Left lung (tissue), 14 donors: ENCODE results near the gene MUC15. TPM values are rescaled to one million over a fixed set of nuclear protein-coding genes. Genes with fewer than 3 reads are reported as not detected.

Experiments used
- ATAC-seq: fragments of 200-7000 bp; cut with Tn5 transposase; one replicate; pipeline ENCODE4 v1.9.1; 2020; ENCODE audit warnings: moderate library complexity
- DNase-seq, 4 donors: peaks; one replicate each; pipeline ENCODE4 v3.0.0-alpha.2; 2013 to 2020
- H3K27ac ChIP-seq, 2 donors: fragments of 200-600 bp; sonication (generic) in 1 of 2; one replicate each; pipeline versions ENCODE4 v1.5.0 to v1.8.0; 2020 to 2021
- H3K27me3 ChIP-seq, 2 donors: fragments of 200-600 bp; sonication (generic) in 1 of 2; one replicate each; pipeline versions ENCODE4 v1.5.0 to v1.8.0; 2020 to 2021
- H3K36me3 ChIP-seq, 2 donors: fragments of 200-600 bp; sonication (generic) in 1 of 2; one replicate each; pipeline versions ENCODE4 v1.5.0 to v1.8.0; 2020 to 2021
- H3K4me1 ChIP-seq, 2 donors: fragments of 200-600 bp; one replicate each; pipeline ENCODE4 v1.8.0; 2021
- H3K4me3 ChIP-seq, 2 donors: fragments of 200-600 bp; sonication (generic) in 1 of 2; one replicate each; pipeline versions ENCODE4 v1.5.0 to v1.8.0; 2020 to 2021; ENCODE audit warnings: mild to moderate bottlenecking in 1 of 2
- H3K9me3 ChIP-seq, 2 donors: fragments of 200-600 bp; sonication (generic) in 1 of 2; one replicate each; pipeline versions ENCODE4 v1.5.0 to v1.8.0; 2020 to 2021
- intact Hi-C, 2 donors: fragments of 100-400 bp; cut with DNase I; formaldehyde crosslinking; loops; one replicate each; pipeline versions ENCODE4 v1.11.2 to v1.14.2; 2022
- long read RNA-seq, 12 donors: library from polyadenylated mRNA in 2 of 12; unstranded in 2 of 12; transcript quantifications; one replicate each; pipeline ENCODE4 v2.0.0 and lab custom pipeline, GENCODE V29; 2019 to 2026
- polyA plus RNA-seq, 6 donors: library from polyadenylated mRNA; unstranded; fragments of 120-200 nt; gene quantifications; one replicate each; pipeline ENCODE4 v1.2.1, GENCODE V29; 2013; ENCODE audit not compliant: insufficient read length in 6 of 6
- total RNA-seq, 2 donors: library from RNA; stranded (reverse); fragmentation: NEBNext Ultra II Directional; extraction: Animal tissue kit (Norgen Biotek cat#: 25700); gene quantifications; one replicate each; pipeline ENCODE4 v1.2.1, GENCODE V29; 2021
- TF ChIP-seq, protein P1 (sequence below), 2 donors: fragments of 200-600 bp; sonication (generic) in 1 of 2; IDR thresholded peaks; one replicate each; pipeline versions ENCODE4 v1.5.0 to v1.8.0; 2021; ENCODE audit warnings: antibody characterized with exemption in 2 of 2
- donor health status: DM: no; HTN: yes; CAD: no.
- donor health status: DM: no; HTN: no; CAD: no.

The MUC15 gene, protein sequence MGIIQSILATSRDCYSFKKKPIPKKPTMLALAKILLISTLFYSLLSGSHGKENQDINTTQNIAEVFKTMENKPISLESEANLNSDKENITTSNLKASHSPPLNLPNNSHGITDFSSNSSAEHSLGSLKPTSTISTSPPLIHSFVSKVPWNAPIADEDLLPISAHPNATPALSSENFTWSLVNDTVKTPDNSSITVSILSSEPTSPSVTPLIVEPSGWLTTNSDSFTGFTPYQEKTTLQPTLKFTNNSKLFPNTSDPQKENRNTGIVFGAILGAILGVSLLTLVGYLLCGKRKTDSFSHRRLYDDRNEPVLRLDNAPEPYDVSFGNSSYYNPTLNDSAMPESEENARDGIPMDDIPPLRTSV
- total RNA-seq (1 to 10 TPM; 6.4 to 7.1 TPM), polyA plus RNA-seq (1 to 10 TPM in 4 of 6 donors, under 1 TPM in 2; 0.40 to 1.8 (median 1.1) TPM)
- long read RNA-seq, donor 1, partial matches to known transcripts = 0 of 1 reads
- long read RNA-seq, donor 1, other reads (novel, unspliced or antisense) = 0 of 1 reads
- long read RNA-seq, donor 2 = 0 reads
- long read RNA-seq, donor 3 = 0 reads
- long read RNA-seq, donor 4, partial matches to known transcripts = 2 of 3 reads
- long read RNA-seq, donor 4, other reads (novel, unspliced or antisense) = 0 of 3 reads
- long read RNA-seq, donor 5, partial matches to known transcripts = 0 of 1 reads
- long read RNA-seq, donor 5, other reads (novel, unspliced or antisense) = 0 of 1 reads
- long read RNA-seq, donor 6 = 0 reads
- long read RNA-seq, donor 7, partial matches to known transcripts = 0 of 1 reads
- long read RNA-seq, donor 7, other reads (novel, unspliced or antisense) = 0 of 1 reads
- long read RNA-seq, donor 8 = 0 reads
- long read RNA-seq, donor 9 = 0 reads
- long read RNA-seq, donor 10, partial matches to known transcripts = 2 of 2 reads
- long read RNA-seq, donor 10, other reads (novel, unspliced or antisense) = 0 of 2 reads
- long read RNA-seq, donor 11 = 0 reads
- long read RNA-seq, donor 12 = 0 reads

DNA sequence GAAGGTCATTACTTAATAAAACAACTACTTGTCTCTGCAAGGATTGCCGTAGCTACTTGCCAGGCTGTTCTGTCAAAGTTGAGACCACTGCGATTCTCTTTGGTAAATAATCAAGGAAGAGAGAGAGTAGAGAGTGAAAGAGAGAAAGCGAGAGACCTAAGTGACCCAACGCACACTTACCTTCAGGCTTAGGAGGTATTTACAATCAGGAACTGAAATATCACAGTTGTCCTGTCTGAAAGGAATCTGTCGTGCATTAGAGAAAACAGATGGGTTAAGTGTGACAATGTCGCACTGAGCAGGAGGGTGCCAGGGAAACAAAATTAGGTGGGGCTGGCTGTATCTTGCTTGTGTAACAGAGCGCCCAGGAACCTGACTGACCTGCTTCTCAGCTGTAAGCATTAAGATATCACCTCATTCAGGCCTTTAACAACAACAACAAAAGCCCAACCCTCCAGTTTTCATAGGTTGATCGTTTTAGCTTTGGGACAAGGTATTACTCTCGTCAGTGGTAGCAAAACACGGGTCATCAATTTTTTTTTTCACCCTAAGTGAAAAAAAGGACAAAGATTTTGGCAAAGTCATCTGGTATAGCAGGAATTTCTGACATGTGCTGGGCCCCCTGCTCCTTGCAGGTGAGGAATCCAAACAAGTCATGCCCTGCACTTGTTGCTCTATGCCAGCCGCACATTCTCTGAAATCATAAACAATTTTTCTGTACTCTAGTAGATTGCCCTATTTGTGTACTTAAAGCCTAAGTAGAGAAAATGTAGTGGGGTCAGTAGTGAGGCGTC lies at the start of gene MUC15:
Gene MUC15, minus strand, starts transcription at position 403 of the 794 bp plus-strand sequence. CDS start 5,169 bp downstream, outside the sequence.
- ATAC-seq (peak; percentile 71), DNase-seq (no peak)
- TF ChIP-seq, protein P1, sequence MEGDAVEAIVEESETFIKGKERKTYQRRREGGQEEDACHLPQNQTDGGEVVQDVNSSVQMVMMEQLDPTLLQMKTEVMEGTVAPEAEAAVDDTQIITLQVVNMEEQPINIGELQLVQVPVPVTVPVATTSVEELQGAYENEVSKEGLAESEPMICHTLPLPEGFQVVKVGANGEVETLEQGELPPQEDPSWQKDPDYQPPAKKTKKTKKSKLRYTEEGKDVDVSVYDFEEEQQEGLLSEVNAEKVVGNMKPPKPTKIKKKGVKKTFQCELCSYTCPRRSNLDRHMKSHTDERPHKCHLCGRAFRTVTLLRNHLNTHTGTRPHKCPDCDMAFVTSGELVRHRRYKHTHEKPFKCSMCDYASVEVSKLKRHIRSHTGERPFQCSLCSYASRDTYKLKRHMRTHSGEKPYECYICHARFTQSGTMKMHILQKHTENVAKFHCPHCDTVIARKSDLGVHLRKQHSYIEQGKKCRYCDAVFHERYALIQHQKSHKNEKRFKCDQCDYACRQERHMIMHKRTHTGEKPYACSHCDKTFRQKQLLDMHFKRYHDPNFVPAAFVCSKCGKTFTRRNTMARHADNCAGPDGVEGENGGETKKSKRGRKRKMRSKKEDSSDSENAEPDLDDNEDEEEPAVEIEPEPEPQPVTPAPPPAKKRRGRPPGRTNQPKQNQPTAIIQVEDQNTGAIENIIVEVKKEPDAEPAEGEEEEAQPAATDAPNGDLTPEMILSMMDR (IDR thresholded peaks at IDR 0.05) = no peak

DNA sequence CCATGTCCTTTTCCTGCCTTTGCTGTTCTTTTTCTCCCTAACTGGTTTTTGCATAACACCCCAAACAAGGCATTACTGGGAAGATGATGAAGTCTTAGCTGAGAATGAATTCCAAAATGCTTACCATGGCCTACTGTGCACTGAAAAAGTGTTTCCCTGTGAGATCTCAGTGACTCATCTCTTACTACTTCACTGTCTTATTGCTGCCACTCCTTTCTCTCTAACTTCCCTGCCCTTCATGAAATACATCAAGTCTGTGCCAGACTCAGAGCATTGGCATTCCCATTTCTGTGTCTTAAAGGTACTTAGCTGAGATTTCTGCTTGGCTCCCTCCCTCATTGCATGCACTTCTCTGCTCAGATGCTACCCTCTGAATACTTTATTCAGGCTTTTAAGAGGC lies 49.1 kb upstream of the MUC15 start:
- TF ChIP-seq, protein P1 (IDR thresholded peaks at IDR 0.05) = no peak
- H3K27me3 ChIP-seq = no peaks in the 10 kb centered on the region
- intact Hi-C loops = no loop called here
- no peak overlapping the region for H3K4me3 ChIP-seq
- no peak overlapping the region for H3K27ac ChIP-seq
- no peaks in the 10 kb centered on the region for H3K9me3 ChIP-seq
- ATAC-seq = peak; percentile 66
- H3K4me1 ChIP-seq = no peaks in the 10 kb centered on the region
- H3K36me3 ChIP-seq = no peaks in the 10 kb centered on the region
- DNase-seq = no peak

More for the DNA sequence above, at the start of gene MUC15:
- Histone ChIP-seq H3K27ac (peak within 1 kb of the TSS; percentile 18 to 68), H3K27me3 (no peaks in the 10 kb centered on the region), H3K4me1 (no peaks in the 10 kb centered on the region), H3K36me3 (no peaks in the 10 kb centered on the region), H3K9me3 (no peaks in the 10 kb centered on the region), H3K4me3 (no peak within 1 kb of the TSS)
- intact Hi-C loops = no loop called here

DNA sequence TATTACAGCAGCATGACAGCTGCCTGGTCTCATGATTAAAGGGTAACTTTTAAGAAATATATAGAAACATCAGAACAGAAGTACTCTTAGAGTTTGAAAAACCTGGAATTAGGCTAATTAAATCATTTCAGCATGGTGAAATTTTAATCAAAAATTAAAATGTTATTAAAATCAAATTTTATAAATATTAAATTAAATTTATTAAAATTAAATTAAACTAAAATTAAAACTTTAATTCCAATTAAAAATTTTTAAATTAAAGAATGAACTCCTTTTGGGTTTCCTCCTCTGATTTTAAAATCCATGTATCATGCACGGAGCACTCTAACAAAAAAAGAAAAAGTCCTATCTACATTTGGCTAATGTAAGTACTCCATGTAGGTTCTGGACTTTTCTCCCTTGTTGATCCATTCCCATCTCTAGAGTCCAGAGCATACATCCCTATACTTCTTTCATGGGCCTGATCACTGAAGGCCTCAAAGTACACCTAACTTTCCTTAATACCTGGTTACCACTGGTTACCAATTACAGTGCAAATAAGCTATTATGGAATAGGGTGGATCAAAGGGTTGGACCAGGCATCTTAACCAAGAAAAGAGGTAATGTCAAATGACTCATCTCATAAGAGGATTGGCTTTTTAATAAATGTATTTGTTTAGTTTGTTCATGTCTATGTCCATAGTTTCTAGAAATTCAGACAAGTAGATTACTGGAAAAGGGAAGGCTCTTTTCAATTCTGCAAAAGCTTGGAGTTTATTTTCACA lies 48.4 kb upstream of the MUC15 start:
- ATAC-seq = peak; percentile 31
- Histone ChIP-seq H3K9me3 (no peaks in the 10 kb centered on the region), H3K36me3 (no peaks in the 10 kb centered on the region), H3K27me3 (no peaks in the 10 kb centered on the region), H3K27ac (no peak overlapping the region), H3K4me1 (no peaks in the 10 kb centered on the region), H3K4me3 (no peak overlapping the region)
- DNase-seq = no peak
- intact Hi-C loops = no loop called here
- TF ChIP-seq, protein P1 (IDR thresholded peaks at IDR 0.05) = no peak

DNA sequence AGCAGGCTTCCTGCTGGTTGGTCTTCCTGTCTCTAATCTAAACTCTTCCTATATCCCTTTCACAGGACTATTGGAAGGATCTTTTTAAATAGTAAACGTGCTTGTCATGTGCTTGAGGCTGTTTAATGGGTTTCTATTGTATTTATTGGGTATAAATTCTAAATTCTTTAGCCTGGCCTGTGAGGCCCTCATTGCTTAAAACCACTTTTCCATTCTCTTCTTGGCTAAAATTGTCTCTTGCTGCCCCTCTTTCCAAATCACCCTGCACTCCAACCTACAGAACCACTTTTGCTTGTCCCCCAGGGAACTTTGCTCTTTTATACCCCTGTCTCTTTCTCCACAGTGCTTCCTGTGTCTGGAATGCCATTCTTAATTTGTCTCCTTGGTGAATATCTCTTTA lies 46.4 kb upstream of the MUC15 start:
- Histone ChIP-seq H3K27me3 (no peaks in the 10 kb centered on the region), H3K27ac (no peak overlapping the region), H3K4me3 (no peak overlapping the region), H3K36me3 (no peaks in the 10 kb centered on the region), H3K9me3 (peaks cover 0 to 3% of the 10 kb centered on the region in 2 donors), H3K4me1 (no peaks in the 10 kb centered on the region)
- ATAC-seq = no peak
- no peak for DNase-seq
- intact Hi-C loops = no loop called here
- TF ChIP-seq, protein P1 (IDR thresholded peaks at IDR 0.05) = no peak
